NB4 (cell line): Measurements from ENCODE around the gene STX3.
"Not testable (repeated sequence)": the region's sequence is repeated elsewhere in the genome, so short reads cannot be mapped to it uniquely, and the experiment has no call there.

ENCODE experiments used
- CTCF ChIP-seq: IDR thresholded peaks from one replicate; pipeline ENCODE4 v1.5.1; 2012; ENCODE audit warnings: low read depth, low read length
- MAX ChIP-seq: IDR thresholded peaks from 2 replicates; pipeline ENCODE4 v1.6.1; 2011; ENCODE audit warnings: low read depth, low read length

GRCh38 chr11:59848439-59848838 lies 93.3 kb downstream of the STX3 start:
- not testable (repeated sequence) for TF ChIP-seq CTCF, MAX
